M059J (cell line): Measurements from ENCODE around the gene NPAS4. TPM values are rescaled to one million over a fixed set of nuclear protein-coding genes. Genes with fewer than 3 reads are reported as not detected.
A peak's percentile ranks its signal among the peaks of the same experiment; 100 is the strongest.
"Not testable (repeated sequence)": the region's sequence is repeated elsewhere in the genome, so short reads cannot be mapped to it uniquely, and the experiment has no call there.

Experiments used
- DNase-seq: peaks from one replicate; pipeline ENCODE4 v3.0.0-alpha.2; 2012; ENCODE audit warnings: low read depth
- total RNA-seq: library from RNA; depleted of rRNA; stranded (reverse); fragments of >200 nt; shearing (Covaris generic); gene quantifications from 2 replicates; pipeline ENCODE4 v1.2.3, GENCODE V29; 2014

NPAS4 gene
- total RNA-seq, 1 experiment from 2014 or later: not detected

DNA sequence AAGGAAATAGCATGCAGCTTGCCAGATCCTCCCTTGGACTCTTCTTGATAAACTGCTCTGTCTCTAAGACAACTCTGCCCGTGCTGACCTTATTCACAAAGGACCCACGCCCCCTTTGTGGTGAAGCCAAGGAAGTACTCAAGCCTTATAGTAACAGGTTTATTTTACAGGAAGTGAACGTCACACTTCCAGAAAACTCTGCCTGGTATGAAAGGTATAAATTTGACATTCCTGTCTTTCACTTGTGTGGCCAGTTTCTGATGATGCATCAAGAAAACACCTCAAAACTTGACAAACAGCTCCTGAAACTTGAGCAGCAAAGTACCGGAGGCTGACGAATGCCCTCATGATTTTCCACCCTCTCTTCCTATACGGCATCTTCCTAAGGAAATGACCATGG lies 33.4 kb downstream of the NPAS4 start:
- DNase-seq: peak; percentile 67

DNA sequence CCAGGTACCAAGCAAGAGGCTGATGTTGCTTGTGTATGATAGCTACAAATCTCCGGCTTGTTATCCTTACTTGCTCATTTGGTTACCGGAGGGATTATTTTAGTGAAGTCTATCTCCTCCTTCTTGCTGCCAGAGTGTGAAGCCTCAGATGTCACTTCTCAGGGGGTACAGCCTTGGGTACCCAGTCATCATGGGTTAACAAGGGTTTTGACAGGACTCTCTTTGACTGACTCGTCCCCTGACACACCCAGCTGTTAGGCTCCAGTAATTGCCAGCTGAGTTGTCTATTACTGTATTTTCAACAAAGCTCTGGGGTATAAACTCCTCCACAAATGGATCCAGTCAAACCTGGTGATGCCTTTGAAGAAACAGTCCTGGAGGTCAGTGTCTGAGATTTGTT lies 34.0 kb downstream of the NPAS4 start:
- no peak for DNase-seq

DNA sequence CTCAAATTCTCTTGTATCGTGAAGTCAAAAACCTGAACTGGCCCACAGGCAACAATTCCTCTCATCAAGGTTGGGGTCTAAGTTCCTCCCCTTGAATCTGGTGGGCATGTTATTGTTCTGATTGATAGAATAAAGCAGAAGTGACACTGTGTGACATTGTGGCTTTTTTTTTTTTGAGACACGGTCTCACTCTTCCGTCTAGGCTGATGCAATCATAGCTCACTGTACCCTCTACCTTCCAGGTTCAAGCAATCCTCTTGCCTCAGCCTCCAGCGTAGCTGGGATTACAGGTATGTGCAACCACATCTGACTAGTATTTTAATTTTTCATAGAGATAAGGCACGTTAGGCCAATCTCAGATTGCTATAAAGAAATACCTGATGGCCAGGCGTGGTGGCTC lies 37.0 kb downstream of the NPAS4 start:
- no peak for DNase-seq

DNA sequence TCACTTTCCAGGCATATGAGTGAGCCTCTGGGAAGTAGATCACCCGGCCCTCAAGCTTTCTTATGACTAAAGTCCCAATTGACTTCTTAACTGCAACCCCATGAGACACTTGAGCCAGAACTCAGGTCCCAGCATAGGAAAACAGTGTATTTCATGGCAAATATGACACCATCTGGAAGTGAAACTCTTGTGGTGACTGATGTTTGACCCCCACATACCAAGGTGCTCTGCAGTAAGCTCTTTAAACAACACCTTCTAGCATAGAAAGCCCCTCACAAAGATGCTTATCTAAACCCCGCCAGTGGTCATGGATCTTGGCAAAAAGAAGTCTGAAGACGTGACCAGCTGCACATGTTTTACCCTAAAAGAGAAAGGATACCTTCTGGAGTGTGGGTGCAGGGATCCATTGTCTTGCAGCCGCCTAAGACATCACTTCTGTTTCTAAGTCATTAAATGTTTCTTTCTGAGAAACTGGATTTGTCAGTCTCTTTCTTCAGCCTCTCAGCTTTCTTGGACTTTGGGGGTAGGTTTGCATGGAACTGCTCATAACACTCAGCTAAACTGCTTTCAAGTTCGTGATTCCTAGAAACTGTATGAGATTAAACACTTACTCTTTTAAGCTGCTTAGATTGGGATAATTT lies 38.4 kb downstream of the NPAS4 start:
- DNase-seq: no peak

DNA sequence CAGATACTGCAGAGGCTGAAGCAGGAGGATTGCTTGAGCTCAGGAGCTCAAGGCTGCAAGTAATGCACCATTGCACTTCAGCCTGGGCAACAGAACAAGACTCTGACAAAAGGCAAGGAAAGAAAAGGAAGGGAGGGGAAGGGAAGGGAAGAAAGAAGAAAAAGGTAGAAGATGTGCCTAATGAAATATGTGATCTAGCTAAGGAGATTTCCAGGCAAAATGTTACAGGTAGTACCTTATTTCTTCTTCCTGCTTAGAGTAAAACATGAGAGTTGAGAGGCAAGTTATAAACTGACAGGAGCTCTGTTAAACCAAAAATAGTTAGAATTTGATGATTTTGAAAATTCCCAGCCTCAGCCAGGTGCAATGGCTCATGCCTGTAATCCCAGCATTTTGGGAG lies 41.2 kb downstream of the NPAS4 start:
- DNase-seq: no peak

DNA sequence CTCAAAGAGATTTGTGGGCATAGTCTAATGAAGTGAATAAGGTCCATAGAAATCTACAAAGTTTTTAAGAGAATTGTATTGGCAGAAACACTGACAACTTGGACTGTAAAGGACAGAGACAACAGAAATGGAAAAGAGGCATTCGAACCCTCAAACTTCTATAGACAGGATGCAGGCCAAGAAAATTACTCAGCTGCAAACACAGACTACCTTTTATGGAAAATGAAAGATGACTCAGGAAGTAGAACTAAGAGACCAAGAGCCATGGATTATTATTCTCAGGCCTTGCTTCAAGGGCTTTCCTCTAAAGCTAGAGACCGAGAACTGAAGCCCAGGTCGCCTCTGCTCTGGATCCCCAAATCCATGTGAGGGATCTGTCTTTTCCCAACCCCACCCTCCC lies 42.1 kb downstream of the NPAS4 start:
- no peak for DNase-seq

DNA sequence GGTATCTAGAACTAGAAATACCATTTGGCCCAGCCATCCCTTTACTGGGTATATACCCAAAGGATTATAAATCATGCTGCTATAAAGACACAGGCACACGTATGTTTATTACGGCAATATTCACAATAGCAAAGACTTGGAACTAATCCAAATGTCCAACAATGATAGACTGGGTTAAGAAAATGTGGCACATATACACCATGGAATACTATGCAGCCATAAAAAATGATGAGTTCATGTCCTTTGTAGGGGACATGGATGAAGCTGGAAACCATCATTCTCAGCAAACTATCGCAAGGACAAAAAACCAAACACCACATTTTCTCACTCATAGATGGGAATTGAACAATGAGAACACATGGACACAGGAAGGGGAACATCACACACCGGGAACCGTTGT lies 43.3 kb downstream of the NPAS4 start:
- not testable (repeated sequence) for DNase-seq

DNA sequence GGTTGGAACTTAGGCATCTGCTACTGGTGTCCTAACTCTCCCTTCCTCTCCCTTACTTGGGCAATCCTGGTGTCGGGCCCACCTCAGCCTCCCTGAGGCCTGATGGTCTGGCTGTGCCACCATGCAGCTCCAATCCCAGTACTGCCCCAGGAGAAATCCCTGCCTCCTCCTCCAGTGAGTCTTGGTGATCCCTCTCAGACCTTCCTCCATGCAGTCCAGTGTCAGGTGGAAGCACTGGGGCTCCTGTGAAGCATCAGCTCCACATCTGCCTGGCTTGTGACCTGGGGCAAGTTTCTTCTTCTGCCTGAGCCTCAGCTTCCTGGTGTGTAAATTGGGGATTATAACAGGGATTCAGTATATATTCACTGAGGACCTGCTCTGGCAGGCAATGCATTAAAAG lies 44.1 kb downstream of the NPAS4 start:
- no peak for DNase-seq

DNA sequence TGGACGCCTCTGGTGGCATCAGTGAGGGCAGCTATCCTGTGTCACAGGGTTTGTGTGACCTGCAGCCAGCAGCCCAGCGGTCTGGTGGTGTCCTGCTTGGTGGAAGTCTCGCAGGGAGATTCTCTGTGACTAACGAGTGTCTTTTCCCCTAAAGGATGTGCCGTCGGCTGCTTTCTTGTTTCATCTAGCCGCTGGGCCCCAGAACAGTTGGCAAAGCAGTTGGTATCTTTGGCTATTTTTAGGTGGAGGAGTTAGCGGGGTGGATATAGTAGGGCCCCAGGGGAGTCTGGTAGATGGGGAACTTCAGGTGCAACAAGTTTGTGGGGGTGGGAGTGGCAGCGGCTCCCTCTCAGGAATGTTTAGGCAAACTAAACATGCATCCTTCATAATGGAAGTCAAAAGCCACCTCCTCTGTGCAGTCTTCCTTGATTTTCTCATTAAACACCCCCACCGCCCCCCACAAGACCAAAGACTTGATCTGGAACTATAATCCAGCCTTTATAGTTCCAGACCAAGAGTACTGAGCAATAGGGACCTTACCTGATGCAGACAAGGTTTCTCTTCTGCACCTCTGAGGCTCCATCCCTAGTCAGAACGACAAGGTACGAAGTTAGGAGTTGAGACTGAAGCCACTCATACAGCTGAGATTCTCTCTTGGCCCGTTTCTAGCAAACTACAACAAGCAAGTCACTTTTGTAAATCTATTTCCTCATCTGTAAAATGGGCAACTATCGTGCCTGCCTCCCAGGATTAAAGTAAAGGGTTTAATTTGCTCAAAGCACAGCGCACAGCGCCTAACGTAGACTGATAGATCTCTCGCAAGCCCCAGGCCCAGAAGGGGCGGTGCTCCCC lies 44.8 kb downstream of the NPAS4 start:
- DNase-seq: peak; percentile 20

DNA sequence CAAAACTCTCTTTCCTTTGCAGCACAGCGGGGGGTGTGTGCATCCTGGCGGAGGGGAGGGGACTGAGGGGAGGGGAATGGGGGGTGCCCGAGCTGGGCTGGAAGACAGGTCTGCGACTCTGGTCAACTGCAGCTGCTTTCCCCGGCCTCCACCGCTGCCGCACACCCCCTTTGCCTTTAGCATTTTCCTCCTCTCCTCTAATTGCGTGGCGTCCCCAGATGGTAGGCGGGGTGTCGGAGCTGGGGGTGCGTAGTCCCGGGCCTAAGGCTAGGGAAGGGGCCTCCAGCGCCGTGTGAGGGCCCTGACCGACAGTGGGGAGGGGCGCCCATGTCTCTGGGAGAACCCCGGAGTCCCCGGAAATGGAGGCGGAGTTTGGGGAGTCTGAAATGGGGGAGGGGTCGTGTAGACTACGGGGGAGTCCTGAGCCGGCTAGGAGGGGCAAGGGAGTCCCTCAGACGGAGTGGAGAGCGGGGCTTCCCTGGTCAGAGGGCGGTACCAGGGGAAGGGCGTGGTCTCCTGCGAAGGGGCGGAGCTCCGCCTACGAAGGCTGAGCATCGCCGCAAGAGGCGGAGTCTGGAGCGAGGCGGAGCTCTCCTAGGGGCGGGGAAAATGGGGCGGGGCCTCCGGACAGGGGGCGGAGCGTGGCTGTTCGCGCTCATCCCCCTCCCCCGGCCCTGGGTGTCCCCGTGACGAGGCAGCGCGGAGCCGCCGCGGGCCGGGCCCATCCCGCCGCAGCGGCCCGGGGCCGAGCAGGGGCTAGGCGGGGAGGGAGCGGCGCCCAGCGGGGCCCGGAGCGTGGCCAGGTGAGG lies 45.6 kb downstream of the NPAS4 start, which contains the start of gene PELI3:
Gene PELI3 (plus strand): TSS at position 681 of the 809 bp plus-strand sequence. CDS start 1,224 bp downstream, outside the sequence.
- peak; percentile 80 for DNase-seq

DNA sequence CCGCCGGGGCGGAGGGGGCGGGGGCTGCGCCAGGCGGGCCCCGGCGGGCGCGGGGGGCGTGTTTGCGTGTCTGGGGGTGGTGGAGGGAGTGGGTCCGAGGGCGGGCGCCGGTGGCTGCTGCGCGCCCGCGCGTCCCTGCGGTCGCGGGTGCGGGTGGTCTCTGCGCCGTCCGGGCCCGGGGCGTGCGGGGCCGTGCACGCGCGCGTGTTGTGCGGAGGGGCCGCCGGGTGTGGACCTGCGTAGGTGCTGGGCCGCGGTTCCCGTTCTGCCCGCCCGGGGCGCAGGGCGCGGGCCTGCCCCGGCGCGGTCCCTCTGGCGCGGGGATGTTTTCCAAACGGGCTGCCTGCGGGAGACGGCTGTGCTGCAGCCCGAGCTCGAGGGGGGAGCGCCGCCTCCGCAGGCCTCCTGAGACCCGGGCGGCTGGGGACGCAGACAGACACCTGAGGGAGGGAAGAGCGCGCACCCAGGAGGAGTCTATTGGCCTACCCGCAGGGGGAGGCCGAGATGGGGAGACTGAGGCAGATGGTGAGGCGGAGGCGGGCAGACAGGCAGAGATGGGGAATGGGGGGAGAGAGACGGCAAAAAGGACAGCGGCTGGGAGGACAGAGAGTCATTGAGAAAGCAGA lies 46.3 kb downstream of the NPAS4 start:
- DNase-seq: peak; percentile 27

DNA sequence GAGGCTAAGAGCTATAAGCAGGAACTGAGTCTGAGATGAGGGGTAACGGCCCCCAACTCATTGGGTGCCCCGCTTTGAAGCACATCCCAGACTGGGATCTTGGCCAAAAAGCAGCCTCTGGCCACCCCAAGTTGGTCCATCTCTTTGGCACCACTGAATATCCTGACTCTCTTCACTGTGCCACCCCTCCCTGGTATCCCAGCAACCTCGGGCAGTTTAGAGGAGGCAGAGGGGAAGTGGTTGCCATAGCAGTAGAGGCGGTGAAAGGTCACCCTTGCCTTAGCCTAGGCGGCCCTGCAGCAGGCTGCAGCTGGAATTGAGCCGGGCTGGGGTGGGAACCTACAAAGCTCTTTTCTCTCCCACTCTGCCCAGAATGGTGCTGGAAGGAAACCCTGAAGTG lies 46.9 kb downstream of the NPAS4 start:
- peak; percentile 39 for DNase-seq

DNA sequence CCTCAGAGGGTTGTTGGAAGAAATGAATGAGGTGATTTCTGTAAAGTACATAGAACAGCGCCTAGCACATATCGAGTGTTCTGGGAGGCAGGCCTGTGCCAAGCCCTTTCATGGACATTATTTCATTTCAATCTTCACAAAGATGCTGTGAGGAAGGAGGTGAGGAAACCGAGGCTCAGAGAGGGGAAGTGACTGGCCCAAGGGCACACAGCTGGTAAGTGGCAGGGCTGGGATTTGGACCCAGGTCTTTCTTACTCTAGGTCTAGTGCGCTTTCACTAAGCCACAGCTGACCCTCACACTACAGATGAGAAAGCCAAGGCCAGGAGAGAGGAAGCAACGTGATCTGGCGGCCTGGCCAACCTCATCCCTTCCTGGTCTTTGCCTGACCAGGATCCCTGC lies 47.9 kb downstream of the NPAS4 start:
- DNase-seq: no peak

DNA sequence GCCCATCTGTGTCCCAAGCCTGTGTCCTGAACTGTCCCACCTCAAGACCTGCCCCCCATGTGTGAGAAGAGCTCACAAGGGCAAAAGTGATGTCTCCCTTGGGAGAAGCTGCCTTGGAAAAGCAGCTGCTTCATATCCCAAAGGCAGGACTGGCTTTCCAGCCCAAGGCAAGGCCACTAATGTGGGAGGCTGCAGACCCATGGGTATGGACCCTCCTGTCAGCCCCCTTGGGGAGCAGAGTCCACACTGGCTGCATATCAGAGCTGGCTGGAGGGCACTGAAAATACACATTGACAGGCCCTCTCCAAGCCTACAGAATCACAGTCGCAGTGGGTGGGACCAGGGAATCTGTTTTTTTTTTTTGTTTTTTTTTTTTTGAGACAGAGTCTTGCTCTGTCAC lies 48.6 kb downstream of the NPAS4 start:
- DNase-seq: no peak

DNA sequence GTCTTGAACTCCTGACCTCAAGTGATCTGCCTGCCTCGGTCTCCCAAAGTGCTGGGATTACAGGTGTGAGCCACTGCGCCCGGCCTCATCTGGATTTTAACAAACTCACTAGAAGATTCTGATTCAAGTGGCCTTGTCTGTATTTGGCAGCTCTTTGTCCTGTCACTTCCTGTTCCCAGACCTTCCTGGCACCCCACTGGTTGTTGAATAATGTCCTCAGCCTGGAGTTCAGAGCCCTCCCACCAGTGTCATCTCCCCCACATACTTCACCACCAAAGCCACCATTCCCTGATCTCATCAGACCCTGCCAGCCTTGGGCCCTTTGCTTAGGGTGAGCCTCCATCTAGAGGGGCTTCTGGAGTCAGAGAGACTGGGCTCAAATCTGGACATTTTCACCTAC lies 49.2 kb downstream of the NPAS4 start:
- no peak for DNase-seq

DNA sequence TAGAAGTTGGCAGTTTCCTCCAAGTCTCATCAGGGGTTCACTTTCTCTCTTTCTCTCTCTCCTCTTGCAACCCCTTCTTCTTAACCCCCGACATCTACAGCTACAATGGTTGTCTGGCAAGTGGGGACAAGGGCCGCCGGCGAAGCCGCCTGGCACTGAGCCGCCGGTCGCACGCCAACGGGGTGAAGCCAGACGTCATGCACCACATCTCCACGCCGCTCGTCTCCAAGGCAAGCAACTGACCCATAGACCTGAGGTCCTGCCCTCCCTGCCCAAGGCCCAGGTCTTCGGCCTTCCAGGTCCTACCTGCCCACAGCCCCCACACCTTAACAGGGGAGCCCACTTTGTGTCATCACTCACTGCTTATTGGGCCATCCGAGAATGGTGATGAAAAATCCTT lies 50.3 kb downstream of the NPAS4 start:
- DNase-seq: no peak

DNA sequence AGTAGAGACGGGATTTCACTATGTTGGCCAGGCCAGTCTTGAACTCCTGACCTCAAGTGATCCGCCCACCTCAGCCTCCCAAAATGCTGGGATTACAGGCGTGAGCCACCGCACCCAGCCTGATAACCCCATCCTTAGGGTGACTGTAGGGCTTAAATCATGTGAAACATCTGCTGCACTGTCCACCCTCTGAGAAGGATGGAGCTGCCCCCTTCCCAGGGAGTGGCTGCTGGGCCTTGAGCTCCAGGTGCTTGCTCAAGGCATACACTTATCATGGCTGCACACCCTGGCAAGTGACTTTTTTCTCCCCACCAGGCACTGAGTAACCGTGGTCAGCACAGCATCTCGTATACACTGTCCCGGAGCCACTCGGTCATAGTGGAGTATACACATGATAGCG lies 51.2 kb downstream of the NPAS4 start:
- DNase-seq: no peak

DNA sequence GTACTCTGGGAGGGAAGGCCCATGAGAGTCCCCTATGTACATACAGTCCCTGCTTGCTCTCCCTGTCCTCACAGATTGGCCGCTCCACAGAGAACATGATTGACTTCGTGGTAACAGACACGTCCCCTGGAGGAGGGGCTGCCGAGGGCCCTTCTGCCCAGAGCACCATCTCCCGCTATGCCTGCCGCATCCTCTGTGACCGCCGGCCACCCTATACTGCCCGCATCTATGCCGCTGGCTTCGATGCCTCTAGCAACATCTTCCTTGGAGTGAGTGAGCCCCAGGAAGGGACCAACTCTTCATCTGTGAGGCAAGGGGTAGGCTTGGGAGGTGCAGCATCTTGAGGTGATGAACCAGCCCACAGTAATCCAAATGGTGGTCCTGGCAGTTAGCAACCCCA lies 52.3 kb downstream of the NPAS4 start:
- no peak for DNase-seq

DNA sequence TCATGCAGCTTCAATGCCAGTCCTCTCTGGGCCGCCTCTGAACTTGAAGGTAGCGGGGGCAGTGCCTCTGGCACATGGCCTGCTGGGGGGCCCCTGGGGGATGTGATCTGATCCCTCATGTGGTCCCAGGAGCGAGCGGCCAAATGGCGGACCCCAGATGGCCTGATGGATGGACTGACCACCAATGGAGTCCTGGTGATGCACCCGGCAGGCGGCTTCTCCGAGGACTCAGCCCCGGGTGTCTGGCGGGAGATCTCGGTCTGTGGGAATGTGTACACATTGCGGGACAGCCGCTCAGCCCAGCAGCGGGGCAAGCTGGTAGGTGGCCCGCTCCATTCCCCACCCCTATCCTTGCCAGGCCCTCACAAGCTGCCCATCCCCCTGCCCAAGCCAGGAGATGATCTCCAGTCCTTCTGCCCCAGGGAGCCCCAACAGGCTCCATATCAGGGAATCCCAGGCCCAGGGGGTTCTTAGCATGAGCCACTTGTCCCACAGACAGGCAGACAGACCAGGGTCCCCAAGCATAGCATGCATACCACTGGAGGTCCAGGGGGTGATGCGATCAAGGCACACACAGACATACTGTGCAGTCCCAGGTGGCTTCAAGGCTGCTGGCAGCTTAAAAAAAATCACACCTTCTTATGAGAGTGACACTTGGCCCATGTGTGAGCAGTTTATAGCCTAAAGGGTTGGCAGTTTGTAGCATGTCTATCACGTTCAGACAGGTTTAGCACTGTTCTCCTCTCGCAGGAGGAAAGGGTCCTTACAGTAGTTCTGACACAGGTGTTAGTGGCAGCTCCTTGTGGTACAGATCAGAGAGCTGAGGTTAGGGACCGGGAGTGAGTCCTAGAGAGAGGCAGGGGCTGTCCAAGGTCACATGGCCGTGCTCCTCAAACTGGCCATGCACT lies 53.0 kb downstream of the NPAS4 start:
- DNase-seq: no peak

DNA sequence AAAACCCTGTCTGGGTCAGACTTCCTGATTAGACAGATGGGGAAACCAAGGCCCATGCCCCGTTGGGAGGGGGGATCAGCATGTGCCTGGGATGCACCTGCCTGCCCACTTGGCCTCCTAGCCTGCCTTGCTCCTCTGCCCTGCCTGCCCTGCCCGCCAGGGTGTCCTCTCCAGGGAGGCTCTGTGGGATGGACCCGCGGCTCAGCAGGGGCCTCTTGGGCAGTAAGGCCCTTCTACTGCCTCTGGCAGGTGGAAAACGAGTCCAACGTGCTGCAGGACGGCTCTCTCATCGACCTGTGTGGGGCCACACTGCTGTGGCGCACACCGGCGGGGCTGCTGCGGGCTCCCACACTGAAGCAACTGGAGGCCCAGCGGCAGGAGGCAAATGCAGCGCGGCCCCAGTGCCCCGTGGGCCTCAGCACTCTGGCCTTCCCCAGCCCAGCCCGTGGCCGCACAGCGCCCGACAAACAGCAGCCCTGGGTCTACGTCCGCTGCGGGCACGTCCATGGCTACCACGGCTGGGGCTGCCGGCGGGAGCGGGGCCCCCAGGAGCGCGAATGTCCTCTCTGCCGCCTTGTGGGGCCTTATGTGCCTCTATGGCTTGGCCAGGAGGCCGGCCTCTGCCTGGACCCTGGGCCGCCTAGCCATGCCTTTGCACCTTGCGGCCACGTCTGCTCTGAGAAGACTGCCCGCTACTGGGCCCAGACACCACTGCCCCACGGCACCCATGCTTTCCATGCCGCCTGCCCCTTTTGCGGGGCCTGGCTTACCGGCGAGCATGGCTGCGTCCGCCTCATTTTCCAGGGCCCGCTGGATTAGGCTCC lies 54.7 kb downstream of the NPAS4 start:
- no peak for DNase-seq
